HepG2 (cell line): ENCODE results near the gene ATAD1. TPM values are rescaled to one million over a fixed set of nuclear protein-coding genes. Genes with fewer than 3 reads are reported as not detected.

Experiments used
- ATAC-seq: fragments of 200-7000 bp; cut with Tn5 transposase; 3 replicates; pipeline ENCODE4 v1.9.1; 2020; ENCODE audit warnings: mild to moderate bottlenecking, moderate library complexity
- BruUV-seq: library from RNA; stranded (reverse); fragments of 400-500 nt; replicated peaks from 2 replicates; lab custom pipeline; 2021; lab: Mats Ljungman, UMichigan
- CTCF ChIA-PET: fragments of 300-600 bp; formaldehyde crosslinking; extraction: SDS; loops from one replicate; lab custom pipeline; 2021; ENCODE audit warnings: low total read pairs, inconsistent platforms, low intra/inter-chr PET ratio; lab: Yijun Ruan, JAX
- POLR2A ChIA-PET: fragments of 350-600 bp; sonication (Branson Sonifier 250); formaldehyde crosslinking; loops from one replicate; lab custom pipeline; 2020; ENCODE audit warnings: antibody characterized with exemption, inconsistent platforms; lab: Yijun Ruan, JAX
- DNase-seq: peaks from one replicate; pipeline ENCODE4 v3.0.0-alpha.2; 2015; ENCODE audit warnings: low spot score
- FAIRE-seq: peaks from 3 replicates; lab custom pipeline; 2011; peaks lifted over from hg19 to GRCh38; lab: Jason Lieb, UNC
- H2AFZ ChIP-seq: one replicate; pipeline ENCODE4 v1.6.1; 2011; ENCODE audit warnings: low read length, inconsistent platforms
- H3K27ac ChIP-seq: fragments of 300-600 bp; 3 replicates; pipeline ENCODE4 v1.8.0; 2011; ENCODE audit warnings: mixed run types, mild to moderate bottlenecking, mixed read lengths, low read length, inconsistent platforms; ENCODE audit not compliant: insufficient read depth; ENCODE audit errors: extremely low read length
- H3K27me3 ChIP-seq, 2 experiments: fragments of 200-600 bp in 1 of 2; 2 replicates in 1 of 2; 3 replicates in 1 of 2; pipeline versions ENCODE4 v1.6.0 to v1.8.0; 2011; ENCODE audit warnings: low read length in 2 of 2, mild to moderate bottlenecking in 2 of 2, moderate library complexity in 2 of 2, inconsistent platforms in 1 of 2; ENCODE audit not compliant: insufficient read depth in 2 of 2, control insufficient read depth in 1 of 2
- H3K36me3 ChIP-seq, 2 experiments: fragments of 200-600 bp in 1 of 2; replicated peaks in 1 of 2; 2 replicates in 1 of 2; 3 replicates in 1 of 2; pipeline versions ENCODE4 v1.5.1 to v1.8.0; 2011; ENCODE audit warnings: low read length in 2 of 2, inconsistent platforms in 1 of 2; ENCODE audit not compliant: insufficient read depth in 2 of 2, control insufficient read depth in 1 of 2
- H3K4me1 ChIP-seq: 2 replicates; pipeline ENCODE4 v1.5.1; 2012; ENCODE audit warnings: low read length, inconsistent platforms; ENCODE audit not compliant: insufficient read depth
- H3K4me2 ChIP-seq: 2 replicates; pipeline ENCODE4 v1.6.0; 2011; ENCODE audit warnings: low read depth, low read length, inconsistent platforms
- H3K4me3 ChIP-seq, 3 experiments: fragments of 200-600 bp in 1 of 3; sonication (generic), shearing (Covaris generic) in 1 of 3; replicated peaks in 1 of 3; 2 replicates each; pipeline ENCODE4 v1.5.1; 2011 to 2016; ENCODE audit warnings: low read length in 3 of 3, inconsistent platforms in 2 of 3, low read depth in 2 of 3, mild to moderate bottlenecking in 2 of 3, control low read depth in 1 of 3, mixed read lengths in 1 of 3; ENCODE audit not compliant: insufficient read depth in 1 of 3
- H3K79me2 ChIP-seq: one replicate; pipeline ENCODE4 v1.6.1; 2011; ENCODE audit warnings: low read length, inconsistent platforms; ENCODE audit not compliant: insufficient read depth
- H3K9ac ChIP-seq: 2 replicates; pipeline ENCODE4 v1.6.0; 2011; ENCODE audit warnings: mild to moderate bottlenecking, low read depth, low read length, inconsistent platforms; ENCODE audit not compliant: insufficient read depth
- H3K9me3 ChIP-seq: 2 replicates; pipeline ENCODE4 v1.5.1; 2012; ENCODE audit warnings: mild to moderate bottlenecking, low read length
- H4K20me1 ChIP-seq: 2 replicates; pipeline ENCODE4 v1.6.0; 2011; ENCODE audit warnings: inconsistent platforms, mild to moderate bottlenecking, low read length, moderate library complexity; ENCODE audit not compliant: insufficient read depth
- HNF4A ChIP-seq: sonication (generic); formaldehyde crosslinking; IDR thresholded peaks from 2 replicates; pipeline ENCODE4 v1.4.0; 2020; ENCODE audit warnings: missing genetic modification reagents
- KDM2A ChIP-seq: sonication (generic); formaldehyde crosslinking; IDR thresholded peaks from 2 replicates; pipeline ENCODE4 v1.4.0; 2020; ENCODE audit warnings: low read depth, missing genetic modification reagents, borderline replicate concordance
- MAFF ChIP-seq: IDR thresholded peaks from 2 replicates; pipeline ENCODE4 v1.6.1; 2011; ENCODE audit warnings: low read depth, low read length, improper control_type of control experiment
- MAFK ChIP-seq, 2 experiments: IDR thresholded peaks in 1 of 2; conservative IDR thresholded peaks in 1 of 2; 2 replicates each; pipeline ENCODE4 v1.6.1; 2011; ENCODE audit warnings: improper control_type of control experiment in 2 of 2, low read length in 2 of 2
- MIER3 ChIP-seq: IDR thresholded peaks from 2 replicates; pipeline ENCODE4 v1.6.1; 2016; ENCODE audit warnings: missing compliant biosample characterization, borderline replicate concordance
- NFE2L2 ChIP-seq: fragments of 150-350 bp; IDR thresholded peaks from 2 replicates; pipeline ENCODE4 v1.6.1; 2014; ENCODE audit warnings: low read length
- ZNF263 ChIP-seq: sonication (generic); formaldehyde crosslinking; IDR thresholded peaks from 2 replicates; pipeline ENCODE4 v1.4.0; 2020; ENCODE audit warnings: missing genetic modification reagents
- WGBS: methylation state at CpG from one replicate; pipeline ENCODE4 v1.1.6; 2017; ENCODE audit warnings: low lambda C conversion rate; 5-methylcytosine and 5-hydroxymethylcytosine counted together
- in situ Hi-C: cut with HindIII; loops from 2 replicates; pipeline ENCODE4 v1.10.0; 2017; ENCODE audit warnings: low pct_unique_long_range_greater_than_20kb; ENCODE audit not compliant: extremely low pct_ligation_motif_present
- intact Hi-C: fragments of 100-400 bp; cut with micrococcal nuclease; formaldehyde crosslinking; loops from one replicate; pipeline ENCODE4 v1.10.0; 2022; ENCODE audit not compliant: unreplicated experiment
- polyA plus RNA-seq, 8 experiments: library from polyadenylated mRNA; depleted of rRNA in 3 of 8; stranded (reverse) in 7 of 8; unstranded in 1 of 8; fragments of >200 nt; fragmentation: Illumina TruSeq in 4 of 8; extraction: Trizol in 4 of 8; gene quantifications; 2 replicates each; pipeline versions ENCODE4 v1.2.1 to v1.2.3, GENCODE V29; 2011 to 2016; ENCODE audit warnings: low read depth in 4 of 8, missing spikeins in 1 of 8, mixed read lengths in 1 of 8; ENCODE audit not compliant: insufficient read depth in 1 of 8
- total RNA-seq, 5 experiments: library from RNA; depleted of rRNA; stranded (reverse); fragments of >200 nt; fragmentation: Illumina TruSeq; extraction: Trizol; gene quantifications; 2 replicates each; pipeline ENCODE4 v1.2.3, GENCODE V29; 2016; ENCODE audit warnings: low read depth in 1 of 5

ATAD1 gene
- total and polyA plus RNA-seq, 2 of the 13 experiments (the other 11 are each of a cell fraction or from before 2014, with no cell fraction given): 14.9 to 28.2 TPM

DNA sequence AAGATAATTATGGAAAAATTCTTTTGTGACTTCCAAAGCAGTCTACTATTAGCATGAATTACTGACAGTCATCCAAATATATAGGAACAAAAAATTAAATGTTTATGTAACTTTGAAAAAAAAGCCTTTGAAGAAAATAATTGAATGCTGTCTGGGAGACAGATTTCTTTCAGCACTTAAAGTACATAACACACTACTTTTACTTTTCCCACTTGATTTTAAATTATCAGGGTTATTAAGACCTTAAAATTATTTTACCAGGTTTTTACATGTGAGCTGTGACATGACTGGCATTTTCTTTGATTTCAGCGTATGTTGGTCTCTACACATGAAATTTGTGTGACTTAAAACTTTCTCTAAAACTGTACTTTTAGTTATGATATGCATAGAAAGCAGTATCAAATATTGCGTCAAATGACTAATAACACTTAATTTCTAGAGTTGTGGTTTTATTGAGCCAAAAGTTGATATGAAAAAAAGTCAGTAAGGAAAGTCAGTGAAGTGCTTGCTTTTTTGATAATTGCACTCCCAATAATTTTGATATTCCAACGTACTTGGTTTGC is 48.5 kb upstream of the ATAD1 start:
- H3K9me3 ChIP-seq: no peaks in the 10 kb centered on the region
- H4K20me1 ChIP-seq: peaks cover 52% of the 10 kb centered on the region
- H3K4me1 ChIP-seq: peaks cover 33% of the 10 kb centered on the region
- H3K27ac ChIP-seq: peak overlapping the region; percentile 11
- 12% methylated on average over 3 of the region's 3 CpGs for WGBS
- CTCF ChIA-PET: no interaction called here
- DNase-seq (no peak), ATAC-seq (no peak), FAIRE-seq (no peak)
- H3K27me3 ChIP-seq: no peaks in the 10 kb centered on the region; a peak in 1 of 5 replicates
- H3K79me2 ChIP-seq: peaks cover 74% of the 10 kb centered on the region
- H3K9ac ChIP-seq: peak overlapping the region; percentile 82
- peak overlapping the region; percentile 65 to 94 (median 80) for H3K4me3 ChIP-seq
- TF ChIP-seq MIER3 (CRISPR knock-in tag): no peak
- TF ChIP-seq HNF4A (CRISPR knock-in tag): no peak
- TF ChIP-seq NFE2L2: peak; percentile 50; the same call in 1 of the 2 replicates
- TF ChIP-seq KDM2A (CRISPR knock-in tag): no peak
- H2AFZ ChIP-seq: no peak overlapping the region
- in situ Hi-C loops: no loop called here
- H3K36me3 ChIP-seq: no peaks in the 10 kb centered on the region
- POLR2A ChIA-PET: no interaction called here
- BruUV-seq: no TSS peak
- H3K4me2 ChIP-seq: peak overlapping the region; percentile 76
- intact Hi-C loops: no loop called here

DNA sequence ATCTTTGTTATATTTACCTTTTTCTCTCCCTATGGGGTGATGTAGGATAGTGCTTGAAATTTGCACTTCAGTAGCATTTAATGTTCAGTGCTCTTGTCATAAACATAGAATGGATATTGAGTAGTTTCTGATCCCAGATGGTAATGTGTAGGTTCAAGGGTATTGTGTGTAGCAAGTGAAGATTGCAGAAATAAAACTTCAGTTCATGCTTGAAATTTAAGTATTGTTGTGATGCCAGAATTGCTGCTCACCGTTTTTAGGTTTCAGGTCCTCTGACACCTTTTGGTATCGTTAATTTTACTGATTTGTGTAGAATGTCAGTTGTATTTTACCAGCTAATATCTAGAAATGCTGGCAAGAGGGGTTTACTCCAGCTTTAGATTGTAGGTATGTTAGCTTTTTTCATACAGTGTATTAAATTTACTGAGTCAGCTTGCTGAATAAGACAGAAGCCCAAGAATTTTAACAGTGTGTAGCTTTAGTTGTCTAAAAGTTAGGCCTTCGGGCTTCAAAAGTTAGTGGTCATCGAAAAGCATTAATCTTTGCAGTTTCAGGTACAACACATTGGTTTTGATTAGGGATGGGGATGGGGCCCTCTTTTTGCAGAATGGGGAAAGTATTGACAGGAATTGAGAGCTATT is 47.3 kb upstream of the ATAD1 start:
- H3K27ac ChIP-seq: peak overlapping the region; percentile 88
- H3K4me2 ChIP-seq: peak overlapping the region; percentile 76
- BruUV-seq: TSS peak; percentile 43
- CTCF ChIA-PET: no interaction called here
- H3K9me3 ChIP-seq: no peaks in the 10 kb centered on the region
- FAIRE-seq (no peak), DNase-seq (no peak)
- peak overlapping the region; percentile 82 for H3K9ac ChIP-seq
- peak overlapping the region; percentile 65 to 94 (median 80) for H3K4me3 ChIP-seq
- 2% methylated on average over 4 of the region's 4 CpGs for WGBS
- H3K4me1 ChIP-seq: peaks cover 32% of the 10 kb centered on the region
- H2AFZ ChIP-seq: no peak overlapping the region
- peaks cover 63% of the 10 kb centered on the region for H3K79me2 ChIP-seq
- TF ChIP-seq MAFF (0 out of 2 replicates have a peak, but pooled peaks have one; percentile 8), ZNF263 (CRISPR knock-in tag) (no peak), MAFK (conservative IDR thresholded peaks at IDR 0.05 in 1 of 2, IDR thresholded peaks at IDR 0.05 in 1 of 2; ENCODE audit: low read length in 2 of 2) (peak in 1 of 2 experiments; percentile 30; a peak in 1 of 4 replicates)
- TF ChIP-seq, all 625 proteins: peak for 2
- no peak for ATAC-seq
- H4K20me1 ChIP-seq: peaks cover 48% of the 10 kb centered on the region
- no peaks in the 10 kb centered on the region for H3K36me3 ChIP-seq
- POLR2A ChIA-PET: no interaction called here
- intact Hi-C loops: no loop called here
- no peaks in the 10 kb centered on the region; a peak in 1 of 5 replicates for H3K27me3 ChIP-seq
- in situ Hi-C loops: no loop called here
